K562 (cell line): ENCODE data around the gene BRCA1. TPM values are rescaled to one million over a fixed set of nuclear protein-coding genes. Genes with fewer than 3 reads are reported as not detected.
A peak's percentile ranks its signal among the peaks of the same experiment; 100 is the strongest.

Experiments
- AFF4 ChIP-seq: sonication (generic); formaldehyde crosslinking; IDR thresholded peaks from 2 replicates; pipeline ENCODE4 v1.8.0; 2023; ENCODE audit warnings: mild to moderate bottlenecking, missing genetic modification reagents
- CHD4 ChIP-seq: fragments of 200-600 bp; sonication (generic); IDR thresholded peaks from 3 replicates; pipeline ENCODE4 v1.6.1; 2012; ENCODE audit warnings: low read depth, mild to moderate bottlenecking, mixed read lengths, low read length, inconsistent platforms; ENCODE audit not compliant: insufficient read depth, insufficient replicate concordance, poor library complexity, severe bottlenecking
- DPF2 ChIP-seq: fragments of 450-650 bp; IDR thresholded peaks from 2 replicates; pipeline ENCODE4 v1.6.1; 2016
- ELF1 ChIP-seq: fragments of 200-800 bp; sonication (Bioruptor generic); IDR thresholded peaks from 2 replicates; pipeline ENCODE4 v1.6.1; 2016; ENCODE audit warnings: missing genetic modification characterization, missing compliant biosample characterization
- GABPB2 ChIP-seq: fragments of 250-450 bp; sonication (Bioruptor Pico); conservative IDR thresholded peaks from 2 replicates; pipeline ENCODE4 v1.5.1; 2021; ENCODE audit warnings: mild to moderate bottlenecking
- HNRNPLL ChIP-seq: fragments of 200-400 bp; formaldehyde crosslinking; IDR thresholded peaks from 2 replicates; pipeline ENCODE4 v1.6.1; 2017; ENCODE audit warnings: low read length, low read depth, mild to moderate bottlenecking; ENCODE audit not compliant: poor library complexity, severe bottlenecking
- KAT7 ChIP-seq: sonication (generic); formaldehyde crosslinking; IDR thresholded peaks from 2 replicates; pipeline ENCODE4 v1.8.0; 2022; ENCODE audit warnings: missing genetic modification reagents, mild to moderate bottlenecking, borderline replicate concordance
- KDM1A ChIP-seq, 2 experiments: fragments of 450-650 bp; IDR thresholded peaks; 2 replicates each; pipeline ENCODE4 v1.6.1; 2016; ENCODE audit warnings: mild to moderate bottlenecking in 2 of 2
- KLF1 ChIP-seq: fragments of 450-650 bp; IDR thresholded peaks from 2 replicates; pipeline ENCODE4 v1.6.1; 2016; ENCODE audit warnings: missing genetic modification characterization, missing compliant biosample characterization
- LEF1 ChIP-seq: fragments of 450-650 bp; IDR thresholded peaks from 2 replicates; pipeline ENCODE4 v1.6.1; 2016; ENCODE audit warnings: mild to moderate bottlenecking
- NCOR1 ChIP-seq: fragments of 450-650 bp; IDR thresholded peaks from 2 replicates; pipeline ENCODE4 v1.6.1; 2016; ENCODE audit warnings: mild to moderate bottlenecking, moderate library complexity
- POU5F1 ChIP-seq: fragments of 150-350 bp; IDR thresholded peaks from 2 replicates; pipeline ENCODE4 v1.6.1; 2014; ENCODE audit warnings: borderline replicate concordance, low read length, low read depth, mild to moderate bottlenecking; ENCODE audit not compliant: partially characterized antibody
- RCOR1 ChIP-seq, 2 experiments: IDR thresholded peaks; 2 replicates each; pipeline ENCODE4 v1.6.1; 2012; ENCODE audit warnings: low read depth in 2 of 2, low read length in 2 of 2, borderline replicate concordance in 1 of 2, improper control_type of control experiment in 1 of 2
- RNF2 ChIP-seq: sonication (generic); IDR thresholded peaks from 2 replicates; pipeline ENCODE4 v1.6.1; 2016
- SMARCA4 ChIP-seq: fragments of 450-650 bp; IDR thresholded peaks from 2 replicates; pipeline ENCODE4 v1.6.1; 2016
- SRSF3 ChIP-seq: fragments of 200-400 bp; formaldehyde crosslinking; IDR thresholded peaks from 2 replicates; pipeline ENCODE4 v1.6.1; 2016; ENCODE audit warnings: mild to moderate bottlenecking, low read length, moderate library complexity; ENCODE audit not compliant: insufficient read depth
- STAT6 ChIP-seq: sonication (generic); formaldehyde crosslinking; IDR thresholded peaks from 2 replicates; pipeline ENCODE4 v1.8.1; 2023; ENCODE audit warnings: mild to moderate bottlenecking, missing genetic modification reagents
- TEAD2 ChIP-seq: fragments of 450-650 bp; IDR thresholded peaks from 2 replicates; pipeline ENCODE4 v1.6.1; 2016; ENCODE audit warnings: missing genetic modification characterization, control low read depth, missing compliant biosample characterization
- ZNF280A ChIP-seq: fragments of 450-650 bp; IDR thresholded peaks from 2 replicates; pipeline ENCODE4 v1.6.1; 2018; ENCODE audit warnings: mild to moderate bottlenecking, low read depth; ENCODE audit not compliant: partially characterized antibody
- polyA plus RNA-seq, 8 experiments: library from polyadenylated mRNA; depleted of rRNA in 4 of 8; stranded (reverse) in 5 of 8; unstranded in 3 of 8; fragments of >200 nt; fragmentation: Nextera tagmentation in 2 of 8; fragmentation: Illumina TruSeq in 1 of 8; extraction: Ambion mirVana in 2 of 8; extraction: Trizol in 1 of 8; gene quantifications; 2 replicates each; pipeline versions ENCODE4 v1.2.1 to v1.2.3, GENCODE V29; 2011 to 2014; ENCODE audit warnings: inconsistent platforms in 1 of 8, missing spikeins in 1 of 8
- total RNA-seq, 7 experiments: library from RNA; depleted of rRNA in 6 of 7; stranded (reverse); fragments of >200 nt in 6 of 7; fragmentation: Illumina TruSeq in 2 of 7; extraction: Trizol in 2 of 7; gene quantifications; 2 replicates each; pipeline versions ENCODE4 v1.2.1 to v1.2.3, GENCODE V29; 2011 to 2021; ENCODE audit warnings: low replicate concordance in 1 of 7

Gene BRCA1
- total and polyA plus RNA-seq, 9 of the 15 experiments (the other 6 are each of a cell fraction or from before 2014, with no cell fraction given): 25.9 to 95.3 (median 62.3) TPM

GRCh38 chr17:43171586-43172487 is 46.7 kb upstream of the BRCA1 start (continued):
- peak; percentile 38; the same call in 1 of the 2 replicates for TF ChIP-seq DPF2
- TF ChIP-seq AFF4: 0 out of 2 replicates have a peak, but pooled peaks have one; percentile 42
- TF ChIP-seq ZNF280A: no peak
- no peak for TF ChIP-seq KDM1A (IDR thresholded peaks at IDR 0.05)
- peak in 1 of 2 experiments; percentile 19; a peak in 1 of 4 replicates for TF ChIP-seq RCOR1 (IDR thresholded peaks at IDR 0.05; ENCODE audit: borderline replicate concordance in 1 of 2, low read depth in 2 of 2, low read length in 2 of 2)
- no peak for TF ChIP-seq CHD4
- TF ChIP-seq SRSF3: no peak
- TF ChIP-seq KAT7 (CRISPR knock-in tag): 0 out of 2 replicates have a peak, but pooled peaks have one; percentile 40
- no peak for TF ChIP-seq STAT6 (CRISPR knock-in tag)
- no peak for TF ChIP-seq RNF2
- TF ChIP-seq NCOR1: peak; percentile 23; the same call in 1 of the 2 replicates
- TF ChIP-seq LEF1: peak; percentile 65; the same call in 1 of the 2 replicates
- no peak for TF ChIP-seq POU5F1
- TF ChIP-seq SMARCA4: peak; percentile 35; the same call in 1 of the 2 replicates
- peak; percentile 87 for TF ChIP-seq ELF1
- TF ChIP-seq KLF1 (tag): no peak
- no peak for TF ChIP-seq HNRNPLL
- no peak for TF ChIP-seq GABPB2
- no peak for TF ChIP-seq TEAD2 (tag)
